ENCODE data around the gene TSHZ3.

- TF ChIP-seq CTCF (IDR thresholded peaks at IDR 0.05 in 2 of 3, conservative IDR thresholded peaks at IDR 0.05 in 1 of 3; ENCODE audit: borderline replicate concordance in 1 of 3, insufficient read depth in 1 of 3, low read depth in 2 of 3, low read length in 2 of 3) (no peak), POLR2A (IDR thresholded peaks at IDR 0.05; ENCODE audit: borderline replicate concordance, extremely low read depth, insufficient read depth, insufficient read length) (no peak), ZNF274 (IDR thresholded peaks at IDR 0.05; ENCODE audit: low read depth, low read length) (no peak), POLR2AphosphoS5 (IDR thresholded peaks at IDR 0.05; ENCODE audit: low read depth, low read length) (no peak), TCF7L2 (IDR thresholded peaks at IDR 0.05; ENCODE audit: borderline replicate concordance, extremely low read depth, insufficient read depth, insufficient read length) (no peak), CEBPB (IDR thresholded peaks at IDR 0.05; ENCODE audit: low read depth) (no peak), RAD21 (IDR thresholded peaks at IDR 0.05; ENCODE audit: low read depth) (no peak), SP1 (IDR thresholded peaks at IDR 0.05; ENCODE audit: low read depth) (no peak)
- TF ChIP-seq, protein P1, sequence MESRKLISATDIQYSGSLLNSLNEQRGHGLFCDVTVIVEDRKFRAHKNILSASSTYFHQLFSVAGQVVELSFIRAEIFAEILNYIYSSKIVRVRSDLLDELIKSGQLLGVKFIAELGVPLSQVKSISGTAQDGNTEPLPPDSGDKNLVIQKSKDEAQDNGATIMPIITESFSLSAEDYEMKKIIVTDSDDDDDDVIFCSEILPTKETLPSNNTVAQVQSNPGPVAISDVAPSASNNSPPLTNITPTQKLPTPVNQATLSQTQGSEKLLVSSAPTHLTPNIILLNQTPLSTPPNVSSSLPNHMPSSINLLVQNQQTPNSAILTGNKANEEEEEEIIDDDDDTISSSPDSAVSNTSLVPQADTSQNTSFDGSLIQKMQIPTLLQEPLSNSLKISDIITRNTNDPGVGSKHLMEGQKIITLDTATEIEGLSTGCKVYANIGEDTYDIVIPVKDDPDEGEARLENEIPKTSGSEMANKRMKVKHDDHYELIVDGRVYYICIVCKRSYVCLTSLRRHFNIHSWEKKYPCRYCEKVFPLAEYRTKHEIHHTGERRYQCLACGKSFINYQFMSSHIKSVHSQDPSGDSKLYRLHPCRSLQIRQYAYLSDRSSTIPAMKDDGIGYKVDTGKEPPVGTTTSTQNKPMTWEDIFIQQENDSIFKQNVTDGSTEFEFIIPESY (IDR thresholded peaks at IDR 0.05; ENCODE audit: extremely low read depth, insufficient replicate concordance, low read length), result no peak
These were observed 5.1 kb upstream of the TSHZ3 start for GRCh38 chr19:31354316-31354715.

Measured in HCT116 (cell line).